HepG2 (cell line): ENCODE results near the gene TCF12. TPM values are rescaled to one million over a fixed set of nuclear protein-coding genes. Genes with fewer than 3 reads are reported as not detected.

Experiments
- CBX1 ChIP-seq: IDR thresholded peaks from one replicate; pipeline ENCODE4 v1.6.1; 2016; ENCODE audit warnings: antibody characterized with exemption, low read depth
- CEBPB ChIP-seq: IDR thresholded peaks from 2 replicates; pipeline ENCODE4 v1.6.1; 2011; ENCODE audit warnings: low read depth, low read length, improper control_type of control experiment, borderline replicate concordance
- DMAP1 ChIP-seq: IDR thresholded peaks from 2 replicates; pipeline ENCODE4 v1.6.1; 2016
- EEA1 ChIP-seq: sonication (generic); formaldehyde crosslinking; IDR thresholded peaks from 2 replicates; pipeline ENCODE4 v1.5.1; 2020; ENCODE audit warnings: mild to moderate bottlenecking, missing genetic modification reagents, borderline replicate concordance
- FLYWCH1 ChIP-seq: sonication (generic); formaldehyde crosslinking; IDR thresholded peaks from 2 replicates; pipeline ENCODE4 v1.8.1; 2023; ENCODE audit warnings: mild to moderate bottlenecking, missing genetic modification reagents
- GABPB1 ChIP-seq: IDR thresholded peaks from 2 replicates; pipeline ENCODE4 v1.6.1; 2016; ENCODE audit warnings: mild to moderate bottlenecking, missing genetic modification reagents, moderate library complexity, missing compliant biosample characterization
- GZF1 ChIP-seq: sonication (generic); formaldehyde crosslinking; IDR thresholded peaks from 2 replicates; pipeline ENCODE4 v1.5.1; 2020; ENCODE audit warnings: mild to moderate bottlenecking, missing genetic modification reagents
- HMG20B ChIP-seq: conservative IDR thresholded peaks from 2 replicates; pipeline ENCODE4 v1.6.1; 2016; ENCODE audit warnings: missing genetic modification reagents, missing compliant biosample characterization
- MXI1 ChIP-seq: IDR thresholded peaks from 3 replicates; pipeline ENCODE4 v1.6.1; 2012; ENCODE audit warnings: low read depth, low read length, inconsistent platforms, borderline replicate concordance
- NFE2 ChIP-seq: sonication (generic); formaldehyde crosslinking; IDR thresholded peaks from 2 replicates; pipeline ENCODE4 v1.4.0; 2020; ENCODE audit warnings: missing genetic modification reagents
- NR3C1 ChIP-seq: sonication (generic); formaldehyde crosslinking; IDR thresholded peaks from 2 replicates; pipeline ENCODE4 v1.4.0; 2020; ENCODE audit warnings: missing genetic modification reagents
- PHB2 ChIP-seq: fragments of 450-650 bp; IDR thresholded peaks from 2 replicates; pipeline ENCODE4 v1.6.1; 2018; ENCODE audit not compliant: partially characterized antibody
- SMAD3 ChIP-seq: sonication (generic); formaldehyde crosslinking; IDR thresholded peaks from 2 replicates; pipeline ENCODE4 v1.4.0; 2020; ENCODE audit warnings: missing genetic modification reagents
- TCF7 ChIP-seq: sonication (generic); IDR thresholded peaks from 2 replicates; pipeline ENCODE4 v1.6.1; 2016; ENCODE audit warnings: antibody characterized with exemption, low read depth
- ZBTB8A ChIP-seq: sonication (generic); formaldehyde crosslinking; IDR thresholded peaks from 2 replicates; pipeline ENCODE4 v1.4.0; 2020; ENCODE audit warnings: mild to moderate bottlenecking, low read depth, missing genetic modification reagents, borderline replicate concordance
- ZC3H13 ChIP-seq: sonication (generic); formaldehyde crosslinking; IDR thresholded peaks from 2 replicates; pipeline ENCODE4 v1.8.1; 2023; ENCODE audit warnings: mild to moderate bottlenecking, missing genetic modification reagents, moderate library complexity
- ZFP37 ChIP-seq: sonication (generic); formaldehyde crosslinking; IDR thresholded peaks from 2 replicates; pipeline ENCODE4 v1.4.0; 2020; ENCODE audit warnings: missing genetic modification reagents, borderline replicate concordance
- ZMYM4 ChIP-seq: sonication (generic); formaldehyde crosslinking; IDR thresholded peaks from 2 replicates; pipeline ENCODE4 v1.8.1; 2023; ENCODE audit warnings: mild to moderate bottlenecking, missing genetic modification reagents
- ZNF12 ChIP-seq: sonication (generic); formaldehyde crosslinking; IDR thresholded peaks from 2 replicates; pipeline ENCODE4 v1.5.0; 2020; ENCODE audit warnings: missing genetic modification reagents
- ZNF333 ChIP-seq: sonication (generic); formaldehyde crosslinking; IDR thresholded peaks from 2 replicates; pipeline ENCODE4 v1.4.0; 2020; ENCODE audit warnings: mild to moderate bottlenecking, missing genetic modification reagents, borderline replicate concordance
- ZNF496 ChIP-seq: sonication (generic); formaldehyde crosslinking; IDR thresholded peaks from 2 replicates; pipeline ENCODE4 v1.8.1; 2023; ENCODE audit warnings: mild to moderate bottlenecking, moderate library complexity, missing genetic modification reagents; ENCODE audit not compliant: insufficient replicate concordance
- polyA plus RNA-seq, 8 experiments: library from polyadenylated mRNA; depleted of rRNA in 3 of 8; stranded (reverse) in 7 of 8; unstranded in 1 of 8; fragments of >200 nt; fragmentation: Illumina TruSeq in 4 of 8; extraction: Trizol in 4 of 8; gene quantifications; 2 replicates each; pipeline versions ENCODE4 v1.2.1 to v1.2.3, GENCODE V29; 2011 to 2016; ENCODE audit warnings: low read depth in 4 of 8, missing spikeins in 1 of 8, mixed read lengths in 1 of 8; ENCODE audit not compliant: insufficient read depth in 1 of 8
- total RNA-seq, 5 experiments: library from RNA; depleted of rRNA; stranded (reverse); fragments of >200 nt; fragmentation: Illumina TruSeq; extraction: Trizol; gene quantifications; 2 replicates each; pipeline ENCODE4 v1.2.3, GENCODE V29; 2016; ENCODE audit warnings: low read depth in 1 of 5
- TF ChIP-seq, protein P1 (sequence below): sonication (generic); formaldehyde crosslinking; IDR thresholded peaks from 2 replicates; pipeline ENCODE4 v1.5.1; 2020; ENCODE audit warnings: missing genetic modification reagents, mild to moderate bottlenecking, borderline replicate concordance
- TF ChIP-seq, protein P2 (sequence below): sonication (generic); formaldehyde crosslinking; IDR thresholded peaks from 2 replicates; pipeline ENCODE4 v1.5.1; 2020; ENCODE audit warnings: mild to moderate bottlenecking, missing genetic modification reagents, moderate library complexity
- TF ChIP-seq, protein P3 (sequence below): sonication (generic); formaldehyde crosslinking; IDR thresholded peaks from 2 replicates; pipeline ENCODE4 v1.5.0; 2020; ENCODE audit warnings: missing genetic modification reagents, mild to moderate bottlenecking, borderline replicate concordance

Gene TCF12
- total and polyA plus RNA-seq, 2 of the 13 experiments (the other 11 are each of a cell fraction or from before 2014, with no cell fraction given): 48.6 to 51.1 TPM

DNA sequence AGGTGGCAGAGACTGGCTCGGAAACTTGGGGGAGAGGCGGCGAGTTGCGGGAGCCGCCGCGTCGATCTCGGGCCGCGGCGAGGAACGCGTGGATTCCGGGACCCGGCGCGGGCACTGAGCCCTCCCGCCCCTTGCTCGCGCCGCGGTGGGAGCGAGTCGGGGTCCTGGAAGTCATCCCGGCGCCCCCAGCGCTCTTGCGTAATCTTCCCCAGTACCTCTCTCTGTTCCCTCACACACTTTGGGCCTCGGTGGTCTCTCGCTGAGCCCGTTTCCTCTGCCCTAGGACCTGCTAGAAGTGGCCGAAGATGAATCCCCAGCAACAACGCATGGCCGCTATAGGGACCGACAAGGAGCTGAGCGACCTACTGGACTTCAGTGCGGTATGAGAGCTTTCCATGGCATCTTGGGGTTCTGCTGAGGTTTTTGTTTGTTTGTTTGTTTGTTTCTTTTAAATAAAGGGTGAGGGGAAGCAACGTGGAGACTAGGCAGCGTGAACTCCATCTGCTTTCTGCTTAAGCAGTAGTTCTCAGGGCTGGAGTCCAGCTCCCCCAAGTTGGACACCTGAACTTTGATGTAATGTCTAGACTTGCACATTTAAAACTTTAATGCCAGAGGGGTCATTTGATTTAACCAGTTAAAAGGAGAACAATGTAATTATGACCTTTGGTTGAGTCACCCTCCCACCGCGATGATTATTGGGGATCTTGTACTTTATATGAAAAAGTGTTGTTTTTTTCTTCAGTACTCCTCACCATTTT is 1.3 kb downstream of the TCF12 start (continued):
- TF ChIP-seq, protein P1, sequence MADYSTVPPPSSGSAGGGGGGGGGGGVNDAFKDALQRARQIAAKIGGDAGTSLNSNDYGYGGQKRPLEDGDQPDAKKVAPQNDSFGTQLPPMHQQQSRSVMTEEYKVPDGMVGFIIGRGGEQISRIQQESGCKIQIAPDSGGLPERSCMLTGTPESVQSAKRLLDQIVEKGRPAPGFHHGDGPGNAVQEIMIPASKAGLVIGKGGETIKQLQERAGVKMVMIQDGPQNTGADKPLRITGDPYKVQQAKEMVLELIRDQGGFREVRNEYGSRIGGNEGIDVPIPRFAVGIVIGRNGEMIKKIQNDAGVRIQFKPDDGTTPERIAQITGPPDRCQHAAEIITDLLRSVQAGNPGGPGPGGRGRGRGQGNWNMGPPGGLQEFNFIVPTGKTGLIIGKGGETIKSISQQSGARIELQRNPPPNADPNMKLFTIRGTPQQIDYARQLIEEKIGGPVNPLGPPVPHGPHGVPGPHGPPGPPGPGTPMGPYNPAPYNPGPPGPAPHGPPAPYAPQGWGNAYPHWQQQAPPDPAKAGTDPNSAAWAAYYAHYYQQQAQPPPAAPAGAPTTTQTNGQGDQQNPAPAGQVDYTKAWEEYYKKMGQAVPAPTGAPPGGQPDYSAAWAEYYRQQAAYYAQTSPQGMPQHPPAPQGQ (CRISPR knock-in tag): no peak
- TF ChIP-seq ZMYM4 (0 out of 2 replicates have a peak, but pooled peaks have one; percentile 6), PHB2 (no peak), CEBPB (peak; percentile 77; the same call in 1 of the 2 replicates), SMAD3 (CRISPR knock-in tag) (no peak), HMG20B (CRISPR knock-in tag) (no peak), ZBTB8A (CRISPR knock-in tag) (no peak), ZNF333 (peak; percentile 79; the same call in 1 of the 2 replicates), MXI1 (peak; percentile 38; the same call in 1 of the 3 replicates), DMAP1 (no peak), ZNF12 (no peak), ZFP37 (CRISPR knock-in tag) (no peak), GZF1 (CRISPR knock-in tag) (no peak), TCF7 (no peak), EEA1 (CRISPR knock-in tag) (no peak), NR3C1 (CRISPR knock-in tag) (no peak), GABPB1 (CRISPR knock-in tag) (peak; percentile 29; the same call in 1 of the 2 replicates), FLYWCH1 (no peak), ZC3H13 (CRISPR knock-in tag) (no peak), NFE2 (no peak), ZNF496 (no peak), CBX1 (no peak)
- TF ChIP-seq, protein P2, sequence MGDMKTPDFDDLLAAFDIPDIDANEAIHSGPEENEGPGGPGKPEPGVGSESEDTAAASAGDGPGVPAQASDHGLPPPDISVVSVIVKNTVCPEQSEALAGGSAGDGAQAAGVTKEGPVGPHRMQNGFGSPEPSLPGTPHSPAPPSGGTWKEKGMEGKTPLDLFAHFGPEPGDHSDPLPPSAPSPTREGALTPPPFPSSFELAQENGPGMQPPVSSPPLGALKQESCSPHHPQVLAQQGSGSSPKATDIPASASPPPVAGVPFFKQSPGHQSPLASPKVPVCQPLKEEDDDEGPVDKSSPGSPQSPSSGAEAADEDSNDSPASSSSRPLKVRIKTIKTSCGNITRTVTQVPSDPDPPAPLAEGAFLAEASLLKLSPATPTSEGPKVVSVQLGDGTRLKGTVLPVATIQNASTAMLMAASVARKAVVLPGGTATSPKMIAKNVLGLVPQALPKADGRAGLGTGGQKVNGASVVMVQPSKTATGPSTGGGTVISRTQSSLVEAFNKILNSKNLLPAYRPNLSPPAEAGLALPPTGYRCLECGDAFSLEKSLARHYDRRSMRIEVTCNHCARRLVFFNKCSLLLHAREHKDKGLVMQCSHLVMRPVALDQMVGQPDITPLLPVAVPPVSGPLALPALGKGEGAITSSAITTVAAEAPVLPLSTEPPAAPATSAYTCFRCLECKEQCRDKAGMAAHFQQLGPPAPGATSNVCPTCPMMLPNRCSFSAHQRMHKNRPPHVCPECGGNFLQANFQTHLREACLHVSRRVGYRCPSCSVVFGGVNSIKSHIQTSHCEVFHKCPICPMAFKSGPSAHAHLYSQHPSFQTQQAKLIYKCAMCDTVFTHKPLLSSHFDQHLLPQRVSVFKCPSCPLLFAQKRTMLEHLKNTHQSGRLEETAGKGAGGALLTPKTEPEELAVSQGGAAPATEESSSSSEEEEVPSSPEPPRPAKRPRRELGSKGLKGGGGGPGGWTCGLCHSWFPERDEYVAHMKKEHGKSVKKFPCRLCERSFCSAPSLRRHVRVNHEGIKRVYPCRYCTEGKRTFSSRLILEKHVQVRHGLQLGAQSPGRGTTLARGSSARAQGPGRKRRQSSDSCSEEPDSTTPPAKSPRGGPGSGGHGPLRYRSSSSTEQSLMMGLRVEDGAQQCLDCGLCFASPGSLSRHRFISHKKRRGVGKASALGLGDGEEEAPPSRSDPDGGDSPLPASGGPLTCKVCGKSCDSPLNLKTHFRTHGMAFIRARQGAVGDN (CRISPR knock-in tag): peak; percentile 39; the same call in 1 of the 2 replicates
- TF ChIP-seq, protein P3, sequence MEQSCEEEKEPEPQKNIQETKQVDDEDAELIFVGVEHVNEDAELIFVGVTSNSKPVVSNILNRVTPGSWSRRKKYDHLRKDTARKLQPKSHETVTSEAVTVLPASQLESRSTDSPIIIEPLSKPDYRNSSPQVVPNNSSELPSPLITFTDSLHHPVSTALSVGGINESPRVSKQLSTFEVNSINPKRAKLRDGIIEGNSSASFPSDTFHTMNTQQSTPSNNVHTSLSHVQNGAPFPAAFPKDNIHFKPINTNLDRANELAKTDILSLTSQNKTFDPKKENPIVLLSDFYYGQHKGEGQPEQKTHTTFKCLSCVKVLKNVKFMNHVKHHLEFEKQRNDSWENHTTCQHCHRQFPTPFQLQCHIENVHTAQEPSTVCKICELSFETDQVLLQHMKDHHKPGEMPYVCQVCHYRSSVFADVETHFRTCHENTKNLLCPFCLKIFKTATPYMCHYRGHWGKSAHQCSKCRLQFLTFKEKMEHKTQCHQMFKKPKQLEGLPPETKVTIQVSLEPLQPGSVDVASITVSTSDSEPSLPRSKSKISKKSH (CRISPR knock-in tag): no peak
